Common myeloid progenitor, CD34-positive (primary cell): Measurements from ENCODE around the gene PRAMEF5.
"Not testable (repeated sequence)": the region's sequence is repeated elsewhere in the genome, so short reads cannot be mapped to it uniquely, and the experiment has no call there.

ENCODE experiments used
- CTCF ChIA-PET: fragments of 350-600 bp; sonication (Branson Sonifier 250); formaldehyde crosslinking; loops from one replicate; lab custom pipeline; 2021; ENCODE audit warnings: antibody characterized with exemption; lab: Charles Lee
- POLR2A ChIA-PET: fragments of 350-600 bp; sonication (Branson Sonifier 250); formaldehyde crosslinking; loops from one replicate; lab custom pipeline; 2021; ENCODE audit warnings: antibody characterized with exemption; lab: Charles Lee
- DNase-seq, 3 donors: peaks; one replicate each; pipeline versions ENCODE4 v3.0.0 to v3.0.0-alpha.2; 2013
- H3K27ac ChIP-seq, 2 experiments: 1 replicate in 1 of 2; 2 replicates in 1 of 2; pipeline ENCODE4 v1.7.0; 2013; ENCODE audit warnings: inconsistent platforms in 2 of 2, low read length in 2 of 2, mild to moderate bottlenecking in 2 of 2, low read depth in 1 of 2, moderate library complexity in 1 of 2; ENCODE audit not compliant: severe bottlenecking in 2 of 2, insufficient read depth in 1 of 2, poor library complexity in 1 of 2
- H3K27me3 ChIP-seq, 5 experiments: replicated peaks in 2 of 5; 1 replicate in 3 of 5; 2 replicates in 2 of 5; pipeline versions ENCODE4 v1.6.1 to v1.7.0; 2013; ENCODE audit warnings: low read length in 4 of 5, mild to moderate bottlenecking in 2 of 5, moderate library complexity in 2 of 5, inconsistent platforms in 1 of 5; ENCODE audit not compliant: insufficient read depth in 5 of 5, control insufficient read depth in 4 of 5
- H3K36me3 ChIP-seq, 4 experiments: 1 replicate in 2 of 4; 2 replicates in 2 of 4; pipeline versions ENCODE4 v1.6.1 to v1.7.0; 2013; ENCODE audit warnings: low read length in 3 of 4, control low read depth in 1 of 4, mild to moderate bottlenecking in 1 of 4; ENCODE audit not compliant: control insufficient read depth in 4 of 4, insufficient read depth in 4 of 4
- H3K4me1 ChIP-seq, 4 experiments: 1 replicate in 3 of 4; 2 replicates in 1 of 4; pipeline versions ENCODE4 v1.6.1 to v1.7.1; 2013; ENCODE audit warnings: low read length in 3 of 4, mild to moderate bottlenecking in 3 of 4, control low read depth in 1 of 4, inconsistent platforms in 1 of 4, moderate library complexity in 1 of 4; ENCODE audit not compliant: control insufficient read depth in 4 of 4, insufficient read depth in 4 of 4; ENCODE audit errors: control extremely low read depth in 1 of 4
- H3K4me3 ChIP-seq, 7 experiments: 1 replicate in 4 of 7; 2 replicates in 3 of 7; pipeline versions ENCODE4 v1.5.1 to v1.7.0; 2013; ENCODE audit warnings: mild to moderate bottlenecking in 7 of 7, low read length in 6 of 7, moderate library complexity in 6 of 7, inconsistent platforms in 2 of 7, low read depth in 2 of 7, control low read depth in 1 of 7; ENCODE audit not compliant: insufficient read depth in 4 of 7, control insufficient read depth in 1 of 7; ENCODE audit errors: extremely low read depth in 1 of 7
- H3K9me3 ChIP-seq, 5 experiments: 1 replicate in 4 of 5; 2 replicates in 1 of 5; pipeline versions ENCODE4 v1.6.1 to v1.7.1; 2013; ENCODE audit warnings: low read length in 4 of 5, mild to moderate bottlenecking in 2 of 5, inconsistent platforms in 1 of 5, low read depth in 1 of 5, moderate library complexity in 1 of 5; ENCODE audit not compliant: control insufficient read depth in 4 of 5, insufficient read depth in 2 of 5; ENCODE audit errors: control extremely low read depth in 1 of 5
- WGBS: methylation state at CpG from one replicate; pipeline ENCODE4 v1.1.5; 2013; ENCODE audit not compliant: insufficient coverage; 5-methylcytosine and 5-hydroxymethylcytosine counted together

The PRAMEF5 gene

GRCh38 chr1:13237572-13237971 lies 16.4 kb upstream of the PRAMEF5 start:
- H3K27me3 ChIP-seq, H3K36me3 ChIP-seq, CTCF ChIA-PET, H3K27ac ChIP-seq, H3K4me1 ChIP-seq, H3K9me3 ChIP-seq, H3K4me3 ChIP-seq, DNase-seq: not testable (repeated sequence)
- POLR2A ChIA-PET = interaction anchor here (0.5 kb wide), 1 partner anchor 1644 kb away, joined by 3 read pairs; no protein-coding TSS in a partner anchor
- 85% methylated on average over 2 of the region's 4 CpGs for WGBS

GRCh38 chr1:13239633-13240032 lies 14.4 kb upstream of the PRAMEF5 start:
- POLR2A ChIA-PET, H3K9me3 ChIP-seq, H3K4me3 ChIP-seq, H3K27ac ChIP-seq, H3K4me1 ChIP-seq, CTCF ChIA-PET, DNase-seq, H3K27me3 ChIP-seq, H3K36me3 ChIP-seq: not testable (repeated sequence)
- WGBS = 96% methylated on average over 4 of the region's 4 CpGs

- H3K9me3 ChIP-seq, POLR2A ChIA-PET, H3K27me3 ChIP-seq, H3K4me1 ChIP-seq, CTCF ChIA-PET, H3K27ac ChIP-seq, DNase-seq, H3K36me3 ChIP-seq, H3K4me3 ChIP-seq: not testable (repeated sequence)
- WGBS = 94% methylated on average over 8 of the region's 9 CpGs
These were observed 10.3 kb upstream of the PRAMEF5 start for GRCh38 chr1:13243536-13244263.

GRCh38 chr1:13245841-13246553 lies 8.0 kb upstream of the PRAMEF5 start:
- CTCF ChIA-PET, H3K9me3 ChIP-seq, H3K27me3 ChIP-seq, H3K4me3 ChIP-seq, H3K4me1 ChIP-seq, DNase-seq, H3K36me3 ChIP-seq, H3K27ac ChIP-seq, POLR2A ChIA-PET: not testable (repeated sequence)
- WGBS = 92% methylated on average over 5 of the region's 5 CpGs

GRCh38 chr1:13246554-13246871 lies 7.5 kb upstream of the PRAMEF5 start:
- CTCF ChIA-PET, H3K4me3 ChIP-seq, H3K27me3 ChIP-seq, H3K4me1 ChIP-seq, H3K9me3 ChIP-seq, DNase-seq, POLR2A ChIA-PET, H3K27ac ChIP-seq, H3K36me3 ChIP-seq: not testable (repeated sequence)
- 81% methylated on average over 2 of the region's 2 CpGs for WGBS

- H3K9me3 ChIP-seq, H3K27ac ChIP-seq, H3K27me3 ChIP-seq, POLR2A ChIA-PET, CTCF ChIA-PET, DNase-seq, H3K4me3 ChIP-seq, H3K4me1 ChIP-seq, H3K36me3 ChIP-seq: not testable (repeated sequence)
- 92% methylated on average over 3 of the region's 7 CpGs for WGBS
These were observed 6.9 kb upstream of the PRAMEF5 start for GRCh38 chr1:13247122-13247521.

GRCh38 chr1:13265124-13265523 lies 11.1 kb downstream of the PRAMEF5 start:
- H3K9me3 ChIP-seq, H3K4me3 ChIP-seq, H3K27me3 ChIP-seq, H3K4me1 ChIP-seq, POLR2A ChIA-PET, H3K36me3 ChIP-seq, DNase-seq, CTCF ChIA-PET, H3K27ac ChIP-seq: not testable (repeated sequence)
- no CpG with 5 or more reads among the region's 3 CpGs for WGBS
